Gastrocnemius medialis (tissue), 4 donors: ENCODE data around the gene PEAK1.

Experiments used
- POLR2A ChIP-seq, 2 donors: fragments of 450-650 bp; IDR thresholded peaks; one replicate each; pipeline ENCODE4 v1.6.1; 2017; ENCODE audit warnings: antibody characterized with exemption in 2 of 2, mild to moderate bottlenecking in 2 of 2, moderate library complexity in 2 of 2
- TF ChIP-seq, protein P1 (sequence below), 5 experiments: fragments of 450-650 bp in 3 of 5; fragments of 200-600 bp in 2 of 5; sonication (generic) in 2 of 5; IDR thresholded peaks in 4 of 5; conservative IDR thresholded peaks in 1 of 5; 1 replicate in 4 of 5; 2 replicates in 1 of 5; pipeline ENCODE4 v1.5.1; 2016 to 2019; ENCODE audit warnings: antibody characterized with exemption in 5 of 5, mild to moderate bottlenecking in 3 of 5, moderate library complexity in 3 of 5

GRCh38 chr15:77083381-77084160 lies 336.3 kb downstream of the PEAK1 start:
- TF ChIP-seq, protein P1, sequence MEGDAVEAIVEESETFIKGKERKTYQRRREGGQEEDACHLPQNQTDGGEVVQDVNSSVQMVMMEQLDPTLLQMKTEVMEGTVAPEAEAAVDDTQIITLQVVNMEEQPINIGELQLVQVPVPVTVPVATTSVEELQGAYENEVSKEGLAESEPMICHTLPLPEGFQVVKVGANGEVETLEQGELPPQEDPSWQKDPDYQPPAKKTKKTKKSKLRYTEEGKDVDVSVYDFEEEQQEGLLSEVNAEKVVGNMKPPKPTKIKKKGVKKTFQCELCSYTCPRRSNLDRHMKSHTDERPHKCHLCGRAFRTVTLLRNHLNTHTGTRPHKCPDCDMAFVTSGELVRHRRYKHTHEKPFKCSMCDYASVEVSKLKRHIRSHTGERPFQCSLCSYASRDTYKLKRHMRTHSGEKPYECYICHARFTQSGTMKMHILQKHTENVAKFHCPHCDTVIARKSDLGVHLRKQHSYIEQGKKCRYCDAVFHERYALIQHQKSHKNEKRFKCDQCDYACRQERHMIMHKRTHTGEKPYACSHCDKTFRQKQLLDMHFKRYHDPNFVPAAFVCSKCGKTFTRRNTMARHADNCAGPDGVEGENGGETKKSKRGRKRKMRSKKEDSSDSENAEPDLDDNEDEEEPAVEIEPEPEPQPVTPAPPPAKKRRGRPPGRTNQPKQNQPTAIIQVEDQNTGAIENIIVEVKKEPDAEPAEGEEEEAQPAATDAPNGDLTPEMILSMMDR (IDR thresholded peaks at IDR 0.05 in 4 of 5, conservative IDR thresholded peaks at IDR 0.05 in 1 of 5), result no peak
- no peak for TF ChIP-seq POLR2A (IDR thresholded peaks at IDR 0.05)
